ENCODE results near the gene HELZ. TPM values are rescaled to one million over a fixed set of nuclear protein-coding genes. Genes with fewer than 3 reads are reported as not detected.

Gene HELZ
- total and polyA plus RNA-seq, 2 of the 8 experiments (the other 6 are each of a cell fraction or from before 2014, with no cell fraction given) = 10.0 to 48.7 TPM

DNA sequence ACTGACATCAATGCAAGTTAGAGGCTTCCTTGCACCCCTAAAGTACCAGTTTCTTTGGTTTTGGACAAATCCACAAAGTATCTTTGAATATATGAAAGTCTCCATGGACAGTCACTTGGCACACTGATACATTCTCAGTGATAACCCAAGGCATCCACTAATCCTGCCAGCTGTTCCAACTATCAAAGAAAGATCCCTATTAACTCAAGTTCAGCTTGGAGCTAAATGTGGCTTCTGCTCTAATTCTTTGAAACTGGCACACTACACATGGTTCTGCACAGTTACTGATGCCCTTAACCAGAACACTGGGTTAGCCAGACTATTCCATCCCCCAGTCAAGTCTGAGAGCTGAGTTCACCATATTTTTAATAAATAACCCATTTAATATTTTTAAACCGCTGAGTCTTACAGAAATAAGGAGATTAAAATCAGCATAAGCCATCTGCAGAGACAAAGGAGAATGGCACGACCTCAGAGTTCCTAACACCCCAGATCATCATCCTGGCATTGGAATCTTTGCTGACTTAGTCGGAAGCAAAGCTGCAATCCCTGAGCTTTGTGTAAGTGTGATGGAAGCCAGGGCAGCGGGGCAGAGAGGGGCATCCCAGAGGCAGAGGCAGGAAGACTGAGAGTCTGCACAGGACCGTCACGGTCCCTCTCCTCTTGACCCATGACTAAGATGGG is 194.4 kb downstream of the HELZ start:
- Histone ChIP-seq H3K9ac (replicated peaks in 1 of 4; ENCODE audit: extremely low read depth in 1 of 4, low read depth in 3 of 4, low read length in 3 of 4) (no peak overlapping the region), H3K14ac (ENCODE audit: insufficient read length) (no peak overlapping the region), H2BK120ac (replicated peaks; ENCODE audit: low read depth, low read length) (no peak overlapping the region), H3K79me2 (ENCODE audit: control insufficient read depth in 1 of 2, insufficient read depth in 2 of 2, low read length in 2 of 2) (no peaks in the 10 kb centered on the region), H4K20me1 (replicated peaks in 1 of 2; ENCODE audit: control insufficient read depth in 1 of 2, insufficient read depth in 2 of 2, low read length in 2 of 2) (no peaks in the 10 kb centered on the region), H2BK5ac (ENCODE audit: low read depth, low read length) (no peak overlapping the region), H3K27ac (ENCODE audit: low read depth, low read length) (no peak overlapping the region), H2AK5ac (ENCODE audit: low read depth, low read length) (no peak overlapping the region), H3K23ac (ENCODE audit: insufficient read length) (no peak overlapping the region), H2BK20ac (ENCODE audit: low read length) (no peak overlapping the region), H3K56ac (replicated peaks; ENCODE audit: insufficient read length, low read depth, low read length) (no peak overlapping the region), H3K36me3 (ENCODE audit: control insufficient read depth in 2 of 4, insufficient read depth in 4 of 4, low read length in 3 of 4) (no peaks in the 10 kb centered on the region), H3K18ac (ENCODE audit: extremely low read depth, low read length) (no peak overlapping the region), H4K8ac (ENCODE audit: extremely low read depth, insufficient read depth, low read length) (no peak overlapping the region), H3K4ac (replicated peaks; ENCODE audit: insufficient read length, low read depth, low read length) (no peak overlapping the region), H3K23me2 (ENCODE audit: low read depth, low read length) (peaks cover 2% of the 10 kb centered on the region; the same call in 1 of the 2 replicates), H2AFZ (ENCODE audit: low read length) (no peak overlapping the region), H3K9me3 (ENCODE audit: insufficient read depth in 2 of 2, low read depth in 1 of 2, low read length in 1 of 2) (peaks cover 7 to 16% of the 10 kb centered on the region in 2 experiments; a peak in 2 of 4 replicates), H3K4me3 (ENCODE audit: extremely low read depth in 1 of 4, insufficient read depth in 2 of 4, low read depth in 3 of 4, low read length in 4 of 4) (no peak overlapping the region), H3K4me2 (ENCODE audit: insufficient read depth in 1 of 2, low read depth in 2 of 2, low read length in 2 of 2) (no peak overlapping the region), H4K91ac (replicated peaks; ENCODE audit: insufficient read length, low read length) (no peak overlapping the region), H2BK12ac (ENCODE audit: low read depth, low read length) (no peak overlapping the region), H3K4me1 (replicated peaks in 1 of 4; ENCODE audit: control insufficient read depth in 3 of 4, insufficient read depth in 4 of 4, low read length in 3 of 4) (no peaks in the 10 kb centered on the region), H3K79me1 (ENCODE audit: low read depth, low read length) (no peaks in the 10 kb centered on the region), H4K5ac (ENCODE audit: insufficient read length, low read depth, low read length) (no peak overlapping the region), H3K27me3 (replicated peaks in 1 of 4; ENCODE audit: control insufficient read depth in 3 of 4, extremely low read depth in 1 of 4, insufficient read depth in 3 of 4, low read length in 3 of 4) (no peaks in the 10 kb centered on the region; a peak in 1 of 7 replicates), H2BK15ac (ENCODE audit: low read length) (no peak overlapping the region)
- no peak for DNase-seq (ENCODE audit: low read depth in 1 of 2, low spot score in 2 of 2)
- POLR2A ChIA-PET (ENCODE audit: partially characterized antibody) = no interaction called here
- 94% methylated on average over 6 of the region's 6 CpGs; no CpG with 5 or more reads in 1 of the 2 experiments for WGBS, 2 experiments (ENCODE audit: extremely low coverage in 1 of 2, insufficient coverage in 1 of 2, insufficient read length in 1 of 2, insufficient replicate concordance in 2 of 2, low coverage in 1 of 2, low lambda C conversion rate in 2 of 2, missing lambda C conversion rate in 1 of 2)
- TF ChIP-seq RBBP5 (IDR thresholded peaks at IDR 0.05; ENCODE audit: borderline replicate concordance, low read depth, low read length) (no peak), TEAD4 (IDR thresholded peaks at IDR 0.05; ENCODE audit: low read depth, low read length) (no peak), KDM5A (IDR thresholded peaks at IDR 0.05; ENCODE audit: low read length) (no peak), POLR2AphosphoS5 (IDR thresholded peaks at IDR 0.05; ENCODE audit: low read depth, low read length) (no peak), NANOG (IDR thresholded peaks at IDR 0.05; ENCODE audit: insufficient read depth, low read depth, low read length, poor library complexity, severe bottlenecking) (no peak), YY1 (IDR thresholded peaks at IDR 0.05; ENCODE audit: low read depth, low read length) (no peak), TBP (IDR thresholded peaks at IDR 0.05; ENCODE audit: low read depth, low read length) (no peak), EGR1 (IDR thresholded peaks at IDR 0.05; ENCODE audit: borderline replicate concordance, low read depth, low read length) (no peak), SIRT6 (IDR thresholded peaks at IDR 0.05; ENCODE audit: low read length) (no peak), CHD1 (IDR thresholded peaks at IDR 0.05; ENCODE audit: low read depth, low read length) (no peak), KDM4A (IDR thresholded peaks at IDR 0.05; ENCODE audit: low read depth, low read length, severe bottlenecking) (no peak)
- TF ChIP-seq, protein P1, sequence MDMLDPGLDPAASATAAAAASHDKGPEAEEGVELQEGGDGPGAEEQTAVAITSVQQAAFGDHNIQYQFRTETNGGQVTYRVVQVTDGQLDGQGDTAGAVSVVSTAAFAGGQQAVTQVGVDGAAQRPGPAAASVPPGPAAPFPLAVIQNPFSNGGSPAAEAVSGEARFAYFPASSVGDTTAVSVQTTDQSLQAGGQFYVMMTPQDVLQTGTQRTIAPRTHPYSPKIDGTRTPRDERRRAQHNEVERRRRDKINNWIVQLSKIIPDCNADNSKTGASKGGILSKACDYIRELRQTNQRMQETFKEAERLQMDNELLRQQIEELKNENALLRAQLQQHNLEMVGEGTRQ (IDR thresholded peaks at IDR 0.05; ENCODE audit: low read length) = no peak
- no peak for FAIRE-seq
- CTCF ChIA-PET (ENCODE audit: partially characterized antibody) = interaction anchor here (0.6 to 1.6 kb wide), 3 partner anchors 14 to 34 kb away, joined by 3 to 5 read pairs (median 3); no protein-coding TSS in a partner anchor
